22Rv1 (cell line): ENCODE data around the gene TRIM2.

Source experiments
- ZFX ChIP-seq: fragments of 450-650 bp; IDR thresholded peaks from 2 replicates; pipeline ENCODE4 v1.6.1; 2017; ENCODE audit warnings: antibody characterized with exemption, borderline replicate concordance
- TF ChIP-seq, protein P1 (sequence below): fragments of 450-650 bp; IDR thresholded peaks from 2 replicates; pipeline ENCODE4 v1.5.1; 2017; ENCODE audit warnings: mild to moderate bottlenecking

DNA sequence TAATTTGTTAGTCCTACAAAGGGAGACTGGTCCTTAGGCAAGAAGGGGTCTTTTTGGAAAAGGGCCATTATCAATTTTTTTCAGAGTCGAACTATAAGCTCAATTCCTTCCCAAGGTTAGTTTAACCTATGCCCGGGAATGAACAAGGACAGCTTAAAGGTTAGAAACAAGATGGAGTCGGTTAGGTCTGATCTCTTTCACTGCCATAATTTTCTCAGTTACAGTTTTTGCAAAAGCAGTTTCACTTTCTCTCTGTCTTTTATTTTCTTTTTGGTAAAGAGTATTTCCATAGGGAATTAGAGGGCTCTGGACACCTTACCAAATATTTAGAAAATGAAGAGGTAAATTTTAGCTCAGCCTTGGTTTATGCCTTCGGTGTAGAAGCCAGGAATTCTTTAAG lies 64.1 kb downstream of the TRIM2 start:
- TF ChIP-seq, protein P1, sequence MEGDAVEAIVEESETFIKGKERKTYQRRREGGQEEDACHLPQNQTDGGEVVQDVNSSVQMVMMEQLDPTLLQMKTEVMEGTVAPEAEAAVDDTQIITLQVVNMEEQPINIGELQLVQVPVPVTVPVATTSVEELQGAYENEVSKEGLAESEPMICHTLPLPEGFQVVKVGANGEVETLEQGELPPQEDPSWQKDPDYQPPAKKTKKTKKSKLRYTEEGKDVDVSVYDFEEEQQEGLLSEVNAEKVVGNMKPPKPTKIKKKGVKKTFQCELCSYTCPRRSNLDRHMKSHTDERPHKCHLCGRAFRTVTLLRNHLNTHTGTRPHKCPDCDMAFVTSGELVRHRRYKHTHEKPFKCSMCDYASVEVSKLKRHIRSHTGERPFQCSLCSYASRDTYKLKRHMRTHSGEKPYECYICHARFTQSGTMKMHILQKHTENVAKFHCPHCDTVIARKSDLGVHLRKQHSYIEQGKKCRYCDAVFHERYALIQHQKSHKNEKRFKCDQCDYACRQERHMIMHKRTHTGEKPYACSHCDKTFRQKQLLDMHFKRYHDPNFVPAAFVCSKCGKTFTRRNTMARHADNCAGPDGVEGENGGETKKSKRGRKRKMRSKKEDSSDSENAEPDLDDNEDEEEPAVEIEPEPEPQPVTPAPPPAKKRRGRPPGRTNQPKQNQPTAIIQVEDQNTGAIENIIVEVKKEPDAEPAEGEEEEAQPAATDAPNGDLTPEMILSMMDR: no peak
- no peak for TF ChIP-seq ZFX
